GM21528 (cell line): Measurements from ENCODE around the gene ACRBP.

Experiments used
- ATAC-seq: cut with Tn5 transposase; IDR thresholded peaks from one replicate; pipeline ENCODE4 v1.9.1; 2021; ENCODE audit warnings: mild to moderate bottlenecking, moderate library complexity; ENCODE audit not compliant: unreplicated experiment, low FRiP score

ACRBP gene

GRCh38 chr12:6647083-6647604, at the start of gene ACRBP:
Gene ACRBP, minus strand, starts transcription at chr12:6647432. Its CDS starts 66 bp downstream, at chr12:6647366.
- ATAC-seq = no peak

DNA sequence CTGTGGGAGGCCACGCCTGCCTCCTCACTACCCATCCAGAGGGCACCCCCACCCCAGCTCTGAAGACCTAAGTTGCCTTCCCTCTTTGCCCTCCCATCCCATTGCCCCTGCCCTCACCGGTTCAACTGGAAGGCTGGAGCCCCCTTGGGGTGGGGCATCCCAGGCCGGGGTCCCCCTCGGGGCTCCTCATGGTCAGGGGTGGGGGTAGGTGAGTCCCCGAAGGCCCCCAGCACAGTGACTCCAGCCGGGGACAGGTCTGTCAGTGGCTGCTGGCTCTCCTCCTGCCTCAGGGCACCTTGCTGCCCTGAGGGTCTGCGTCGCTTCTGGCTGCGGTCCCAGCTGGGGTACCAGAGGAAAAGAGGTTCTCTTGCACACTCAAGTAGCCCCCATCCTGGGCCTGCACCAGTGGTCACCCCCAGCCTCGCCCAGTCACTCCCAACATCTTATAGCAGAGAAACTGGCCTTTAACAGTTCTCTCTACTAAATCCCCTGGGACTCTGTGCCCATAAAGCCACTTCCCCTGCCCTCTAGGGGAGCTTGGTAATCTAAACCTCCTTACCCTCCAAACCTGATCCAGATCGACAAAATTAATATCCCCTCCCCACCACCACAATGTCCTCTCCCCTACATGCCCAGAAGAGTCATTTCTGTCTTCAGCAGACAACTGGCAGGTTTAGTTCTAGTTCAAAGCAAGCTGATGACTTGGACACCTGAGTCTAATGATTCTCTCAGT, 48.2 kb upstream of the ACRBP start:
- ATAC-seq = no peak

DNA sequence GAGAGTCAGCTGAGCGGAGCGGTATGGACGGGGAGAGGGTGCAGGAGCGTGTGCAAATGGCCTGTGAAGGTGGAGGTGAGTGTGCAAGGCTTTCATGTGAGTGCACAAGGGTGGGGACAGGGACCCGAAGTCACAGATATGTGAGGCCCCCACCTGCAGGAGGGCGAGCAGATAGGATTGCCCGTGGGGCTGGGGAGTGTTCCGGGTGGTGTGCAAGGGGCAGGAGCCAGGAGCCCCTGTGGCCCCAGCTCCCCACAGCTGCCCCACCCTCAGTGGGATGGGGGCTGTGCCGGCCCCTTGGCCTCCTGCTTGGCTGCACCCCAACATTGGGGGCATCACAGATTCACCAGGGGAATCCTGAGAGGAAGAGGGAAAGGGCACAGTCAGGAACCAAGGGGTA, 47.5 kb upstream of the ACRBP start:
- no peak for ATAC-seq

- no peak for ATAC-seq
Measured at GRCh38 chr12:6693832-6694355, 46.7 kb upstream of the ACRBP start.

- no peak for ATAC-seq
Measured at GRCh38 chr12:6692888-6693287, 45.7 kb upstream of the ACRBP start.

GRCh38 chr12:6691473-6691872, 44.2 kb upstream of the ACRBP start:
- no peak for ATAC-seq

DNA sequence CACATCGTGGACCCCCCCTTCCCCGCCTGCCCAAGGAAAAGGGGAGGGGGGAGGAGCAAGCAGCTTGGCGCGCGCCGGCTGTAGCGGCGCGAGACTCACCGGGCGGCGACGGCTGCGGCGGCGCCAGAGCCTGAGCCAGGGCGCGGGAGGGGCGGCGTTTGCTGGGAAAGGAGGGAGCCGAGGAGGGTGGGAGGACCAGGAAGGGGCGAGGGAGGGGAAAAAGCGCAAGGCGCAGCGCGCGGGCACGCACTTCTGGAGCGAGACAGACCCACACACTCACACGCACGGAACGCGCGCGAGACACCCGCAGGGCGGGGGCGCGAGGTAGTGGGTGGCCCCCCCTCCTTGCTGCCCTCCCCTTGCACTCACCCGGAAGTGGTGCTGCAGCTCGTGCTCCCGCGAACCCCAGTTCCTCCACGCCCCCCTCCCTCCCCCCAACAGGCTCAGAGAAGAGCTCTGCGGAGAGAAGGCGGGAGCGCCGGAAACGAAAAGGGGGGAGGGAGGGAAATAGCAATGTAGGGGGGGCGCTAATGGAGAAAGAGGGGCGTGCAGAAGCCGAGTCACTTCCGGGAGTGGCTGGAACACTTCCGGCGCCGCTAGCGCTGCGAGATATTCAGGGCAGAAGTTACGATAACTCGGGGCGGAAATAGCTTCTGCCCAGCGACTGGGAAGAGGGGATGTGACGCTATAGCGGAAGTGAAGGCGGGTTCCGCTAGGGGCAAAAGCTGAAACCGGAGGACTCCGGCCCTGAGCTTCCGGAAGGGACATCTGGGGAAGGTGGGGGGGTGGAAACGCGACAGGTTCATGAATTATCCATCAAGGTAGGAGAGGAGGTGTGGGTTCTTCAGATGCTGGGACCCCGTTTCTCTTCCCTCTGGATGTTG, 42.0 kb upstream of the ACRBP start, which contains the start of gene ZNF384:
ZNF384 (minus strand) TSS at position 377 of the 884 bp plus-strand sequence. CDS start 9,855 bp downstream, outside the sequence.
- ATAC-seq = peak; percentile 81

- ATAC-seq = no peak
Measured at GRCh38 chr12:6688543-6688998, 41.3 kb upstream of the ACRBP start.

GRCh38 chr12:6685814-6686213, 38.6 kb upstream of the ACRBP start:
- ATAC-seq = no peak

- no peak for ATAC-seq
Measured at GRCh38 chr12:6684609-6685008, 37.4 kb upstream of the ACRBP start.

- ATAC-seq = no peak
Measured at GRCh38 chr12:6676962-6677361, 29.7 kb upstream of the ACRBP start.

DNA sequence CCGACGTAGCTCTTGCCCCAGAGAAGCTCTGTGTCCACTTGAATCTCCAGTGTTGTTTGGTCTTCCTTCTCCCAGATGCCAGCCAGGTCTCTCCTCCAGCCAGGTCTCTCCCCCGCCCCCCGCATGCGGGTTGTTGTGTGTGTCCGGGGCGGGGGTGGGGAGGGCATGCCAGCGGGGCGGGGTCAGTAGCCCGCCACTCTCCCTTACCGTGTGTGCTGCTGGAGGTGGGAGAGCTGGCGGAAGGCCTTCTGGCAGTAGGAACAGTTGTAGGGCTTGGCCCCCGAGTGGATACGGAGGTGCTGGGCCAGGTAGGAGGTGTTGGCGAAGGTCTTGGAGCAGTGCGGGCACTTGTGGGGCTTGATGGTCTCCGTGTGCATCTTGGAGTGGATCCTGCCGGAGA, 24.9 kb upstream of the ACRBP start:
- no peak for ATAC-seq

DNA sequence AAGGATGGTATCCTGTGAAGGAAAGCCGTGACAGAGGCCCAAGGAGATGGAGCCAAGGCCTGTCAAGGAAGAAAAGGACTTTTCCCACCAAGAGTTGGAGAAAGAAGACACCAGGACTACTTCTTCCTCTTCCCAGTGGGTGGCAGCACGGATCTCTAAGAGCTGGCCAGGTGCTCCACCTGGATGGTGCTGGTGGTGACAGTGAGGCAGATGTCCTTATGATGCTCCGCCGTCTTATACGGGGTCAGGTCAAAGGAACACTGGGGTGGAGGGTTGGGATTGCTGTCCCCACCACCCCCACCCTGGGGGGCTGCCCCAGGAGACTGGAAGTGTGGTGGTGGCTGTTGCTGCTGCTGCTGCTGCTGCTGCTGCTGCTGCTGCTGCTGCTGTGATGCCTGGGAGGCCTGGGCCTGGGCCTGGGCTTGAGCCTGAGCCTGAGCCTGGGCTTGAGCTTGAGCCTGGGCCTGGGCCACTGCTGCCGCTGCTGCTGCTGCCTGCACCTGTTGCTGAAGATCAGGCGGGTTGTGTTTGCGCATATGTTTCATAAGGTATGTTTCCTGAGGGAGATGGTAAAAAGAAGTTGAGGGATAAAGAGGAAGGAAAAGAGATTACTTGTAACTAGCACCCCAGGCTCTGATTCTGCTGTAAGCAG, 20.5 kb upstream of the ACRBP start:
- no peak for ATAC-seq

GRCh38 chr12:6666211-6666610, 19.0 kb upstream of the ACRBP start:
- ATAC-seq = no peak

GRCh38 chr12:6664902-6665301, 17.7 kb upstream of the ACRBP start:
- ATAC-seq = no peak

DNA sequence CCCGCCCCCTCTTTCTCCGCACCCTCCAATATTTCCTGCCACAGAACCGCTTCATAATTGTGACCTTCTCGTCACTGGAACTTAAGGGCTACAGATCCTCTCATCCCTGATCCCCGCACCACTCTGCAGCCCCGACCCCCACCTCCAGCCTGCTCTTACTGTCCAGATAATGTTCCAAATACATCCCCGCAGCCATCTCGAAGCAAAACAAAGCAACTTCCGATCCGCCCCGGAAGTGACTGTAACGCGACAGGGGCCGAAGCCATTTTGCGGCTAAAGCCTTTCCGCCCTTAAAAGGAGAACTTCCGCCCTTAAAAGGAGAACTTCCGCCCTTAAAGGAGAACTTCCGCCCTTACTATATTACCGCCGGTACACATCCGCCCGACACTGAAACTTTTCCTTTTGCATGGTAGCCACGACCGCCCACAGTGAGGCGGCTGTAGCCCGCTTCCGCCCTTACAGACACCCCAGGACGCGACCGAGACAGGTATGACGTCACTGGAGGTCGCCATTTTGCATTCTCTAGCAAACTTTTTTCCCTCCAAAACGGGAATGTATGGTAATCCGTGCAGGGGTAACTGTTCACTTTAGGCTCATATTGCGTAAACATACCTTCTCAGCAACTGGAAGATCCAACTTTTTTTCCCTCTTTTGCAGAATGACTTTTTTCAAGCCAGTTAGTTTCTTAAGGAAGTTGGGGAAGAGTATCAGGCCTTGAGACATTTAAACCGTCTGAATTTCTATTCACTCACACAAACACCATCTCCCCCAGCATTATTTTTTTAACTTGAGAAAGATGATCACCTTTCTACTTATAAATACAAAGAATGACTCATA, 15.9 kb upstream of the ACRBP start, which contains the start of gene ING4:
ING4 (minus strand) TSS at position 214 of the 837 bp plus-strand sequence; CDS start at position 196, 18 bp downstream.
- peak; percentile 95 for ATAC-seq

DNA sequence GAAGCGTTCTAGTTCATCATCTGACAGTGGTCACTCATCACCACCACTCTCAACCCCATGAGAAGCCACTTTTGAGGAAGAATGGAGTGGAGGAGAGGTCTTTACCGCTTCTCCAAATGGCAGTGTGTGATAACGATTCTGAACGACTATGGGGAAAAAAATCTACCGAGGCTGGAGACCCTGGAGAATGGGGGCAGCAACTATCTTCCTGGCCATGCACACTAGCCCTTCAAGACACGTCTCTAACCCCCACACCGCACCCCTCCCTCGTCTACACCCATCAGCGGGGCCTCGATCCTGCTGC, 15.3 kb upstream of the ACRBP start:
- ATAC-seq = no peak

DNA sequence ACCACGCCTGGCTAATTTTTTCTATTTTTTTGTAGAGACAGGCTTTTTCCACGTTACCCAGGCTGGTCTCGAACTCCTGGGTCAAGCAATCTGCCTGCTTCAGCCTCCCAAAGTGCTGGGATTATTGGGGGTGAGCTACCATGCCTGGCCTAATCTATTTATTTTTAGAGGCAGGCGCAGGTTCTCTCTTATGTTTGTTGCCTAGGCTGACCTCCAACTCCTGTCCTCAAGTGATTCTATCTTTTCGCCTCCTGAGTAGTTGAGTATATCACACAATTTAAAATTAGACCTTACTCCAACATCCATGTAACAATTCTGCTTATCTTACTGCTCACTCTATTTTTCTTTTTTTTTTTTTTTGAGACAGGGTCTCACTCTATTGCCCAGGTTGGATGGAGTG, 6.8 kb upstream of the ACRBP start:
- ATAC-seq = no peak

- no peak for ATAC-seq
Measured at GRCh38 chr12:6653342-6653741, 6.1 kb upstream of the ACRBP start.

- ATAC-seq = no peak
Measured at GRCh38 chr12:6652391-6652790, 5.2 kb upstream of the ACRBP start.
